ENCODE data around the gene SKAP1.

The SKAP1 gene

GRCh38 chr17:48110761-48111160 is 319.3 kb downstream of the SKAP1 start:
- no peak for DNase-seq
- Histone ChIP-seq H3K27me3 (no peaks in the 10 kb centered on the region), H3K36me3 (peaks cover 5% of the 10 kb centered on the region; the same call in 1 of the 2 replicates), H3K4me1 (peaks cover 3% of the 10 kb centered on the region), H3K4me3 (ENCODE audit: low read depth, low read length) (no peak overlapping the region), H3K9me3 (no peaks in the 10 kb centered on the region)
- TF ChIP-seq CTCF (IDR thresholded peaks at IDR 0.05; ENCODE audit: low read depth, low read length), result no peak

- no peaks in the 10 kb centered on the region for H3K36me3 ChIP-seq
- peak; percentile 95 for DNase-seq
- no peaks in the 10 kb centered on the region for H3K9me3 ChIP-seq
- H3K4me1 ChIP-seq, result peaks cover 3% of the 10 kb centered on the region
- peak within 1 kb of the TSS; percentile 98 for H3K4me3 ChIP-seq (ENCODE audit: low read depth, low read length)
- H3K27me3 ChIP-seq, result no peaks in the 10 kb centered on the region
- no peak for TF ChIP-seq CTCF (IDR thresholded peaks at IDR 0.05; ENCODE audit: low read depth, low read length)
Observed at GRCh38 chr17:48107137-48108055, 322.6 kb downstream of the SKAP1 start, which contains the start of gene SNX11. TSS of gene SNX11 (plus strand) at chr17:48107766. CDS start at chr17:48112044, 4,278 bp downstream.

GRCh38 chr17:48106802-48107136 is 323.2 kb downstream of the SKAP1 start:
- no peak for TF ChIP-seq CTCF (IDR thresholded peaks at IDR 0.05; ENCODE audit: low read depth, low read length)
- H3K4me1 ChIP-seq, result peaks cover 3% of the 10 kb centered on the region
- no peaks in the 10 kb centered on the region for H3K27me3 ChIP-seq
- peak overlapping the region; percentile 98 for H3K4me3 ChIP-seq (ENCODE audit: low read depth, low read length)
- no peaks in the 10 kb centered on the region for H3K9me3 ChIP-seq
- no peak for DNase-seq
- no peaks in the 10 kb centered on the region for H3K36me3 ChIP-seq

- no peaks in the 10 kb centered on the region for H3K4me1 ChIP-seq
Observed at GRCh38 chr17:48104440-48104839, 325.6 kb downstream of the SKAP1 start.

GRCh38 chr17:48102798-48103715 is 327.0 kb downstream of the SKAP1 start:
- no peak for DNase-seq
- Histone ChIP-seq H3K4me3 (ENCODE audit: low read depth, low read length) (no peak overlapping the region), H3K4me1 (no peaks in the 10 kb centered on the region), H3K9me3 (no peaks in the 10 kb centered on the region), H3K36me3 (no peaks in the 10 kb centered on the region; the same call in 1 of the 2 replicates), H3K27me3 (no peaks in the 10 kb centered on the region)
- TF ChIP-seq CTCF (IDR thresholded peaks at IDR 0.05; ENCODE audit: low read depth, low read length), result no peak

More at GRCh38 chr17:48104440-48104839, 325.6 kb downstream of the SKAP1 start:
- TF ChIP-seq CTCF (IDR thresholded peaks at IDR 0.05; ENCODE audit: low read depth, low read length), result no peak
- Histone ChIP-seq H3K27me3 (no peaks in the 10 kb centered on the region), H3K36me3 (no peaks in the 10 kb centered on the region), H3K9me3 (no peaks in the 10 kb centered on the region), H3K4me3 (ENCODE audit: low read depth, low read length) (no peak overlapping the region)
- DNase-seq, result no peak

All from BE2C (cell line).